Neutrophil (primary cell): ENCODE results near the gene TRIM61.
"Not testable (repeated sequence)": the region's sequence is repeated elsewhere in the genome, so short reads cannot be mapped to it uniquely, and the experiment has no call there.

Experiments used
- H3K27ac ChIP-seq: fragments of 200-600 bp; sonication (generic); 2 replicates; pipeline ENCODE4 v1.5.1; 2016; ENCODE audit warnings: mild to moderate bottlenecking, moderate library complexity
- H3K27me3 ChIP-seq: fragments of 200-600 bp; sonication (generic); 2 replicates; pipeline ENCODE4 v1.6.0; 2016; ENCODE audit warnings: mild to moderate bottlenecking
- H3K36me3 ChIP-seq: fragments of 200-600 bp; sonication (generic); 2 replicates; pipeline ENCODE4 v1.5.1; 2017
- H3K4me1 ChIP-seq, 2 experiments: fragments of 200-600 bp in 1 of 2; sonication (generic) in 1 of 2; 1 replicate in 1 of 2; 2 replicates in 1 of 2; pipeline versions ENCODE4 v1.5.1 to v1.6.1; 2013 to 2016; ENCODE audit warnings: low read depth in 1 of 2, low read length in 1 of 2, mild to moderate bottlenecking in 1 of 2, moderate library complexity in 1 of 2; ENCODE audit not compliant: control insufficient read depth in 1 of 2, insufficient read depth in 1 of 2
- H3K4me3 ChIP-seq, 2 experiments: fragments of 200-600 bp in 1 of 2; sonication (generic) in 1 of 2; 1 replicate in 1 of 2; 2 replicates in 1 of 2; pipeline ENCODE4 v1.5.1; 2013 to 2016; ENCODE audit warnings: low read depth in 1 of 2, low read length in 1 of 2, mild to moderate bottlenecking in 1 of 2, moderate library complexity in 1 of 2
- H3K9me3 ChIP-seq: fragments of 200-600 bp; sonication (generic); 2 replicates; pipeline ENCODE4 v1.5.1; 2016
- CTCF ChIP-seq: fragments of 200-600 bp; sonication (generic); IDR thresholded peaks from 2 replicates; pipeline ENCODE4 v1.5.1; 2016; ENCODE audit warnings: antibody characterized with exemption

TRIM61 gene

DNA sequence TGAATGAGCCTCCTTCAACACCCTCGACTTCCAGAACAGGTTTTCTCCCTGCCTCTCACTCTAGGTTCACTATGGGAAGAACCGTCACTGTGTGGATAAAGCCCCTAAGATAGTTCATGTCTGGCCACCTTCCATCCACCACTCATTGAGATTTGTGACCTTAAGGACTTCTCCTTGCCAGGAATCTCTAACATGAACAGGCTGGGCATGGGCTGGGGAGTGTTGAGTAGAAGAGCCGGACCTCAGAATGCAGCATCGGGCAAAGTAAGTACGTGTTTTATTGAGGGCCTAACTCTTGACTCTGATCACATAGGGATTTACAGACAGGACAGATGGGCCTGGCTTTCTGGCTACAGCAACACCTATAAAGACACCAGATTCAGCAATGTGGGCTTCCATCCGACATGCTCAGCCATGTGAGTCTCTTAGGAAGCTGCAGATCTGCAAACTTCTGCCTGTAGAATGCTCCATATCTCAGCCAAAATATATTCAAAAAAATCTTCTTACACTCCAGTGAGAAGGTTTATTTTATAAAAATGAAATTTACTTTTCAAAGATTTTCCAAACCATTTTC lies 28.0 kb upstream of the TRIM61 start:
- Histone ChIP-seq H3K36me3 (no peaks in the 10 kb centered on the region), H3K27me3 (no peaks in the 10 kb centered on the region)
- no peak for TF ChIP-seq CTCF

DNA sequence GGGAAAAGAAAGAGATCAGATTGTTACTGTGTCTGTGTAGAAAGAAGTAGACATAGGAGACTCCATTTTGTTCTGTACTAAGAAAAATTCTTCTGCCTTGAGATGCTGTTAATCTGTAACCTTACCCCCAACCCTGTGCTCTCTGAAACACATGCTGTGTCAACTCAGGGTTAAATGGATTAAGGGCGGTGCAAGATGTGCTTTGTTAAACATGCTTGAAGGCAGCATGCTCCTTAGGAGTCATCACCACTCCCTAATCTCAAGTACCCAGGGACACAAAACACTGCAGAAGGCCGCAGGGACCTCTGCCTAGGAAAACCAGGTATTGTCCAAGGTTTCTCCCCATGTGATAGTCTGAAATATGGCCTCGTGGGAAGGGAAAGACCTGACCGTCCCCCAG lies 24.5 kb upstream of the TRIM61 start:
- H3K4me3 ChIP-seq: not testable (repeated sequence)

More for the DNA sequence above, 28.0 kb upstream of the TRIM61 start:
- Histone ChIP-seq H3K4me1 (no peaks in the 10 kb centered on the region), H3K9me3 (no peaks in the 10 kb centered on the region), H3K4me3 (no peak overlapping the region), H3K27ac (no peak overlapping the region)

GRCh38 chr4:164998526-164999080 lies 21.1 kb upstream of the TRIM61 start:
- not testable (repeated sequence) for H3K4me1 ChIP-seq, H3K9me3 ChIP-seq, H3K36me3 ChIP-seq, H3K4me3 ChIP-seq, H3K27ac ChIP-seq
- H3K27me3 ChIP-seq: peaks cover 10% of the 10 kb centered on the region

More for the DNA sequence above, 24.5 kb upstream of the TRIM61 start:
- H3K27me3 ChIP-seq: peaks cover 10% of the 10 kb centered on the region
- not testable (repeated sequence) for H3K4me1 ChIP-seq, H3K27ac ChIP-seq, H3K9me3 ChIP-seq, H3K36me3 ChIP-seq

DNA sequence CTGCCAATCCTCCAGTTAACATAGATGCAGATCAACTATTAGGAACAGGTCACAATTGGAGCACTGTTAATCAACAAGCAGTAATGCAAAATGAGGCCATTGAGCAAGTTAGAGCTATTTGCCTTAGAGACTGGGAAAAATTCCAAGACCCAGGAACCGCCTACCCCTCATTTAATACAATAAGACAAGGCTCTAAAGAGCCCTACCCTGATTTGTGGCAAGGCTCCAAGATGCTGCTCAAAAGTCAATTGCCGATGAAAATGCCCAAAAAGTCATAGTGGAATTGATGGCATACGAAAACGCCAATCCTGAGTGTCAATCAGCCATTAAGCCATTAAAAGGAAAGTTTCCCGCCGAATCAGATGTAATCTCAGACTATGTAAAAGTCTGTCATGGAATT lies 20.5 kb upstream of the TRIM61 start:
- H3K4me3 ChIP-seq: no peak overlapping the region
- H3K36me3 ChIP-seq: no peaks in the 10 kb centered on the region
- H3K4me1 ChIP-seq: no peaks in the 10 kb centered on the region
- peaks cover 10% of the 10 kb centered on the region for H3K27me3 ChIP-seq
- H3K9me3 ChIP-seq: no peaks in the 10 kb centered on the region
- H3K27ac ChIP-seq: no peak overlapping the region
- TF ChIP-seq CTCF: no peak

DNA sequence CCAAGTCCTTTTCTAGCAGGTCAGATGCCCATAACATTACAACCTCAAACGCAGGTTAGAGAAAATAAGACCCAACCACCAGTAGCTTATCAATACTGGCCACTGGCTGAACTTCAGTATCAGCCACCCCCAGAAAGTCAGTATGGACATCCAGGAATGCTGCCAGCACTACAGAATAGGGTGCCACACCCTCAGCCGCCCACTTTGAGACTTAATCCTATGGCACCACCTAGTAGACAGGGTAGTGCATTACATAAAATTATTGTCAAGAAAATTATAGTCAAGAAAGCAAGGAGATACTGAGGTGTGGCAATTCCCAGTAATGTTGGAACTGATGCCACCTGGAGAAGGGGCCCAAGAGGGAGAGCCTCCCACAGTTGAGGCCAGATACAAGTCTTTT lies 19.9 kb upstream of the TRIM61 start:
- Histone ChIP-seq H3K4me1 (no peaks in the 10 kb centered on the region), H3K9me3 (no peaks in the 10 kb centered on the region), H3K4me3 (no peak overlapping the region), H3K27ac (no peak overlapping the region), H3K36me3 (no peaks in the 10 kb centered on the region), H3K27me3 (peaks cover 10% of the 10 kb centered on the region)
- no peak for TF ChIP-seq CTCF

GRCh38 chr4:164996123-164996522 lies 18.7 kb upstream of the TRIM61 start:
- H3K36me3 ChIP-seq, H3K4me1 ChIP-seq, H3K27ac ChIP-seq, H3K9me3 ChIP-seq, H3K4me3 ChIP-seq: not testable (repeated sequence)
- peaks cover 10% of the 10 kb centered on the region for H3K27me3 ChIP-seq

DNA sequence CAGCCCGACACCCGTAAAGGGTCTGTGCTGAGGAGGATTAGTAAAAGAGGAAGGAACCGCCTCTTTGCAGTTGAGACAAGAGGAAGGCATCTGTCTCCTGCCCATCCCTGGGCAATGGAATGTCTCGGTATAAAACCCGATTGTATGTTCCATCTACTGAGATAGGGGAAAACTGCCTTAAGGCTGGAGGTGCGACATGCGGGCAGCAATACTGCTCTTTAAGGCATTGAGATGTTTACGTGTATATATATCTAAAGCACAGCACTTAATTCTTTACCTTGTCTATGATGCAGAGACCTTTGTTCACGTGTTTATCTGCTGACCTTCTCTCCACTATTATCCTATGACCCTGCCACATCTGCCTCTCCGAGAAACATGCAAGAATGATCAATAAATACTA lies 13.3 kb upstream of the TRIM61 start:
- H3K36me3 ChIP-seq, H3K4me1 ChIP-seq, H3K27ac ChIP-seq, H3K9me3 ChIP-seq, H3K27me3 ChIP-seq, H3K4me3 ChIP-seq: not testable (repeated sequence)

- no peak overlapping the region for H3K27ac ChIP-seq
- no peaks in the 10 kb centered on the region for H3K4me1 ChIP-seq
- no peak overlapping the region for H3K4me3 ChIP-seq
- no peaks in the 10 kb centered on the region for H3K36me3 ChIP-seq
- no peaks in the 10 kb centered on the region for H3K9me3 ChIP-seq
- no peaks in the 10 kb centered on the region for H3K27me3 ChIP-seq
- no peak for TF ChIP-seq CTCF
These were observed 12.0 kb upstream of the TRIM61 start for GRCh38 chr4:164989471-164989870.

- H3K27ac ChIP-seq, H3K36me3 ChIP-seq, H3K9me3 ChIP-seq, H3K27me3 ChIP-seq, H3K4me3 ChIP-seq, H3K4me1 ChIP-seq: not testable (repeated sequence)
These were observed 5.5 kb downstream of the TRIM61 start for GRCh38 chr4:164971929-164972328.
